Body of pancreas (tissue), 4 donors: Measurements from ENCODE around the gene MSX1. TPM values are rescaled to one million over a fixed set of nuclear protein-coding genes. Genes with fewer than 3 reads are reported as not detected.

ENCODE experiments used
- ATAC-seq: fragments of 150-250 bp; one replicate; pipeline ENCODE4 v1.9.1; 2016
- DNase-seq, 4 donors: peaks; one replicate each; pipeline ENCODE4 v3.0.0-alpha.2; 2019
- H3K27ac ChIP-seq, 4 donors: fragments of 200-600 bp; sonication (generic); 1 replicate in 3 of 4; 2 replicates in 1 of 4; pipeline versions ENCODE4 v1.5.1 to v1.6.1; 2016 to 2019; ENCODE audit warnings: mild to moderate bottlenecking in 1 of 4, mixed read lengths in 1 of 4, moderate library complexity in 1 of 4
- H3K27me3 ChIP-seq, 2 donors: fragments of 200-600 bp; sonication (generic); one replicate each; pipeline ENCODE4 v1.6.0; 2016; ENCODE audit warnings: mild to moderate bottlenecking in 1 of 2
- H3K36me3 ChIP-seq, 2 donors: fragments of 200-600 bp; sonication (generic); replicated peaks in 1 of 2; 2 replicates each; pipeline ENCODE4 v1.5.1; 2016; ENCODE audit warnings: low read depth in 2 of 2; ENCODE audit not compliant: insufficient read depth in 1 of 2
- H3K4me1 ChIP-seq: fragments of 200-600 bp; sonication (generic); one replicate; pipeline ENCODE4 v1.6.0; 2016
- H3K4me3 ChIP-seq, 2 donors: fragments of 200-600 bp; sonication (generic); 1 replicate in 1 of 2; 2 replicates in 1 of 2; pipeline ENCODE4 v1.5.1; 2016 to 2019
- H3K9me3 ChIP-seq, 3 donors: fragments of 200-600 bp; sonication (generic); 1 replicate in 2 of 3; 2 replicates in 1 of 3; pipeline ENCODE4 v1.5.1; 2016
- POLR2A ChIP-seq, 3 donors: fragments of 450-650 bp; IDR thresholded peaks; one replicate each; pipeline ENCODE4 v1.6.1; 2016; ENCODE audit warnings: antibody characterized with exemption in 3 of 3, mild to moderate bottlenecking in 2 of 3
- WGBS, 2 donors: methylation state at CpG; one replicate each; pipeline ENCODE4 v1.1.5; 2017; 5-methylcytosine and 5-hydroxymethylcytosine counted together
- intact Hi-C: fragments of 100-400 bp; cut with DNase I; formaldehyde crosslinking; loops from one replicate; pipeline ENCODE4 v1.15.1; 2023
- total RNA-seq, 2 donors: library from RNA; depleted of rRNA; stranded (reverse); fragments of >200 nt; gene quantifications; one replicate each; pipeline ENCODE4 v1.1.0, GENCODE V29; 2016
- TF ChIP-seq, protein P1 (sequence below), 7 experiments: fragments of 450-650 bp in 4 of 7; fragments of 200-600 bp in 3 of 7; sonication (generic) in 3 of 7; IDR thresholded peaks; one replicate each; pipeline ENCODE4 v1.5.1; 2016 to 2019; ENCODE audit warnings: antibody characterized with exemption in 7 of 7

MSX1 gene
- total RNA-seq, 2 donors from 2014 or later = 3.9 to 7.6 TPM

DNA sequence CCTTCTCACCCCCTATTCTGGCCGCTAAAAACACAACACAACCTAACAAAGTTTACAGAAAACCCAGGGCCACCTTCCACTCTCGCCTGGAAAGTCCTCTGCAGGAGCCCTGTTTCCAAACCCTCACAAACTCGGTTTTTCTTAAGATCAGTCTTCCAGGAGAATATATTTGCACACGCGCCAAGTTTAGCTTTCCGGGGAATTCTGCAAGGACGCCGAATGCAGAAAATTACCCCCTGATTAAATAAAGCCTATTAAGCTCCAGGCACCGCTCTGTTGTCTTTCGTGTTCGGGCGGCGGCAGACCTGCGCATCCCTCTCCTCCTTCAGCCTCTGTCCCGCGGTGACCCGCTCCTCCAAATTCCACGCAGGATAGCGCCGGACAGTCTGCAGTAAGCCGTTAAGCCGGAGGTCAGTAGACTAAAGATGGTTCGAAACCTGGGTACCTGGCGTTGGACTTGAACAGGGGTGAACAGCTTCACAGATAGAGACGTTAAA is 5.0 kb downstream of the MSX1 start:
- H3K9me3 ChIP-seq = no peaks in the 10 kb centered on the region
- H3K36me3 ChIP-seq = no peaks in the 10 kb centered on the region
- peaks cover 52% of the 10 kb centered on the region for H3K4me1 ChIP-seq
- DNase-seq (no peak), ATAC-seq (no peak)
- H3K27ac ChIP-seq = no peak overlapping the region
- TF ChIP-seq, protein P1, sequence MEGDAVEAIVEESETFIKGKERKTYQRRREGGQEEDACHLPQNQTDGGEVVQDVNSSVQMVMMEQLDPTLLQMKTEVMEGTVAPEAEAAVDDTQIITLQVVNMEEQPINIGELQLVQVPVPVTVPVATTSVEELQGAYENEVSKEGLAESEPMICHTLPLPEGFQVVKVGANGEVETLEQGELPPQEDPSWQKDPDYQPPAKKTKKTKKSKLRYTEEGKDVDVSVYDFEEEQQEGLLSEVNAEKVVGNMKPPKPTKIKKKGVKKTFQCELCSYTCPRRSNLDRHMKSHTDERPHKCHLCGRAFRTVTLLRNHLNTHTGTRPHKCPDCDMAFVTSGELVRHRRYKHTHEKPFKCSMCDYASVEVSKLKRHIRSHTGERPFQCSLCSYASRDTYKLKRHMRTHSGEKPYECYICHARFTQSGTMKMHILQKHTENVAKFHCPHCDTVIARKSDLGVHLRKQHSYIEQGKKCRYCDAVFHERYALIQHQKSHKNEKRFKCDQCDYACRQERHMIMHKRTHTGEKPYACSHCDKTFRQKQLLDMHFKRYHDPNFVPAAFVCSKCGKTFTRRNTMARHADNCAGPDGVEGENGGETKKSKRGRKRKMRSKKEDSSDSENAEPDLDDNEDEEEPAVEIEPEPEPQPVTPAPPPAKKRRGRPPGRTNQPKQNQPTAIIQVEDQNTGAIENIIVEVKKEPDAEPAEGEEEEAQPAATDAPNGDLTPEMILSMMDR (IDR thresholded peaks at IDR 0.05) = no peak
- no peak for TF ChIP-seq POLR2A (IDR thresholded peaks at IDR 0.05)
- H3K27me3 ChIP-seq = peaks cover 0 to 67% of the 10 kb centered on the region in 2 donors
- H3K4me3 ChIP-seq = no peak overlapping the region
- 10 to 19% methylated on average over 13 to 25 of the region's 25 CpGs for WGBS, 2 donors
- intact Hi-C loops = no loop called here

DNA sequence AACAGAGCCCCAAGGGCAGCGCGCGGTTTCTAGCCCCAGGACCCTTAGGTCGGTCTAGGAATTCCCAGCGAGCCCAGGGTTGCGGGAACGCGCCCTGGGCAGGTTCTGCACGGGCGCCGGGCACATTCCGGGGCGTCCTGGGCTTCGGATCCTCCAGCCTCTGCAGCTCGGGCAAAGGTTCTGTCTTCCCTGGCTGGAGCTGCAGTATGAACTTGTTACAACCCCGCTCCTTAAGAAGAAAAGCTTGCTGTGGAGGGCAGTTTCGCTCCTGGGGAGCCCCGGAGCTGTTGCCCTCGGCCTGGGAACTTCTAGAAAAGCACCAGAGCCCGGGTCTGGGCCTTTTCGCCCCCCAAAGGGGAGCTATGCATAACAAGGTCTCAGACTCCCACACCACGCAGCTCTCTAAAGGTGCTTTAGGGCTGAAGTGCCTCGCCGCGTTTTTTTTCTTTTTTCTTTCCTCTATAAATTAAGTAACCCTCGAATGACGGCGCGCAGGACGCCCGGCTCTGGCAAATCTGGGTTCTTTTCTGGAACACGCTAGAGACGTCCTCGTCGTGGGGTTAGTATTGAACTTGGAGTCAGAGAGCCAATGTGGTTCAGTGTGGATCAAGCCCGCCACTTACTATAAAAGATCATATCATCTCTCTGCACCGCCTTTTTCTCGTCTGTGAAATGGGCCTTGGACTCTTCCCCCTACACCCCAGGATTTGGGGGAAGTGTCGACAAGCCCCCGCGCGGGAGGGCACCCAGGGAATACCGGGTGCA is 5.7 kb downstream of the MSX1 start:
- WGBS, 2 donors = 4 to 11% methylated on average over 24 to 41 of the region's 43 CpGs
- ATAC-seq = no peak
- H3K9me3 ChIP-seq = no peaks in the 10 kb centered on the region
- no peak overlapping the region for H3K4me3 ChIP-seq
- no peak overlapping the region for H3K27ac ChIP-seq
- H3K4me1 ChIP-seq = peaks cover 48% of the 10 kb centered on the region
- intact Hi-C loops = no loop called here
- TF ChIP-seq, protein P1 (IDR thresholded peaks at IDR 0.05) = no peak
- TF ChIP-seq POLR2A (IDR thresholded peaks at IDR 0.05) = no peak
- peaks cover 0 to 69% of the 10 kb centered on the region in 2 donors for H3K27me3 ChIP-seq
- H3K36me3 ChIP-seq = no peaks in the 10 kb centered on the region
- no peak for DNase-seq

DNA sequence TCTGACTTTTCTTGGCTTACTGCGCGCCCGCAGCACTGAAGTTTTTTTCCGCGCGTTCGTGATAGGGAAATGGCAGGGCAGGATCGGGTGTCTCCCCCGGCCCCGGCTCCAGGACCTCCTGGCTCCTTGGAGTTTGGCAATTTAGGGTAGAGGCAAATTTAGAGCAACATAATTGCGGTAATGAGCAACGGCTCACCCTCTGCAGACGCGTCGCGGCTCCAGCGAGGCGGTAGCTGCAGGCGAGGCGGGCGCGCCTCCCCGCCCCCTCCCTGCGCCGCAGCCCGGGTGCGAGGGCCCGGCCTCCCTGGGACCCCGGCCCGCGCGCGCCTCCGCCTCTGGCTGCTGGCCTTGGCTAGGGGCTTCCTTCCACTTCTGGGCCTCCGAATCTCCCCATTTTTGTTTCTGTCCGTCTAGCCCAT is 6.2 kb downstream of the MSX1 start:
- no peaks in the 10 kb centered on the region for H3K36me3 ChIP-seq
- H3K27ac ChIP-seq = no peak overlapping the region
- H3K9me3 ChIP-seq = no peaks in the 10 kb centered on the region
- 6 to 18% methylated on average over 10 to 36 of the region's 36 CpGs for WGBS, 2 donors
- peaks cover 42% of the 10 kb centered on the region for H3K4me1 ChIP-seq
- peaks cover 0 to 69% of the 10 kb centered on the region in 2 donors for H3K27me3 ChIP-seq
- DNase-seq = no peak
- intact Hi-C loops = no loop called here
- TF ChIP-seq, protein P1 (IDR thresholded peaks at IDR 0.05) = no peak
- no peak for TF ChIP-seq POLR2A (IDR thresholded peaks at IDR 0.05)
- ATAC-seq = no peak
- H3K4me3 ChIP-seq = no peak overlapping the region

DNA sequence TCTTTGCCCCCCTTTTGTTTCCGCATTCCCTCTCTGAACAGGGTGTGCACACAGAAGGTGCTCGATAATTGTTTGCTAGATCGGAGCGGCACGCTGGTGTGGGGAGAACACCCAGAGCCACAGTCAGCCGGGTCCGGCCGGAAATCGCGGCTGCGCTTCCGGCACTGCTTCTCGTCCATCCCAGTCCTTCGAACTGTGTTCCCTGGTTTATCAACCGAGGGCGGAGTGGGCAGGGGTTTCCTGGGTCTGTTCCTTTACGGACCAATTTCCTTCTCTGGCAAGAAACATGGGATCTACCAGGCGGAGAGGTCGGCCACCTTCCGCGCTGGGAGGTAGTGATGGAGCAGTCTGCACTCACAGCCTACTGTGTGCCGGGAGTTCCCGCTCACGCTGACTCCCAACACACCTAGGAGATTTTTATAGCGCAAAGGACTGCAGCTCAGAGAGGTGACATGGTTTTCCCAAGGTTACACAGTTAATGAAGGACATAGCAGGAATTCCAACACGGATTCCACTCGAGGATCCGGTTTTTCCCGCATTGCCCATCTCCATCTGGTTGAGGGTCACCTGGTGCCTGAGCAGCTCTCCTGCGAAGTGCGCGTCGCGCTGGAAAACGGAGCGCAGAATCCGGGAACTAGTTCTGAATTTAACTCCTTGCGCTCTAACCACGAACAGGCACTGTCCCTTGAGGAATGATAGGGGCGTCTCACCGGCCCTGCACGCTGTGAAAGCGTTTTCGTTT is 6.8 kb downstream of the MSX1 start:
- H3K27ac ChIP-seq = no peak overlapping the region
- 4 to 5% methylated on average over 38 to 44 of the region's 44 CpGs for WGBS, 2 donors
- TF ChIP-seq, protein P1 (IDR thresholded peaks at IDR 0.05) = no peak
- no peak for TF ChIP-seq POLR2A (IDR thresholded peaks at IDR 0.05)
- no peaks in the 10 kb centered on the region for H3K36me3 ChIP-seq
- intact Hi-C loops = no loop called here
- peaks cover 0 to 64% of the 10 kb centered on the region in 2 donors for H3K27me3 ChIP-seq
- no peaks in the 10 kb centered on the region for H3K9me3 ChIP-seq
- peaks cover 36% of the 10 kb centered on the region for H3K4me1 ChIP-seq
- DNase-seq (no peak), ATAC-seq (no peak)
- no peak overlapping the region for H3K4me3 ChIP-seq
